SK-N-SH treated with all-trans-retinoic acid at 6 μM for 48 hours (cell line): ENCODE results near the gene GNA14.

Experiments used
- ARNTL ChIP-seq: fragments of 450-650 bp; formaldehyde crosslinking; IDR thresholded peaks from 2 replicates; pipeline ENCODE4 v1.5.0; 2020; ENCODE audit warnings: low read depth, mild to moderate bottlenecking, moderate library complexity, borderline replicate concordance
- BACH2 ChIP-seq: fragments of 250-450 bp; sonication (Bioruptor Pico); IDR thresholded peaks from 2 replicates; pipeline ENCODE4 v1.9.0; 2021; ENCODE audit warnings: mild to moderate bottlenecking, borderline replicate concordance
- CREB5 ChIP-seq: fragments of 250-450 bp; sonication (Bioruptor Pico); IDR thresholded peaks from 2 replicates; pipeline ENCODE4 v1.5.1; 2020; ENCODE audit warnings: low read depth, mild to moderate bottlenecking, moderate library complexity
- CSRNP3 ChIP-seq: fragments of 250-450 bp; sonication (Bioruptor Pico); IDR thresholded peaks from 2 replicates; pipeline ENCODE4 v1.5.1; 2021; ENCODE audit warnings: mild to moderate bottlenecking, moderate library complexity
- ESRRG ChIP-seq: fragments of 250-450 bp; sonication (Bioruptor Pico); IDR thresholded peaks from 2 replicates; pipeline ENCODE4 v1.6.1; 2021; ENCODE audit warnings: mild to moderate bottlenecking
- GLIS3 ChIP-seq: fragments of 250-450 bp; sonication (Bioruptor Pico); IDR thresholded peaks from 2 replicates; pipeline ENCODE4 v1.5.0; 2020; ENCODE audit warnings: mild to moderate bottlenecking, moderate library complexity
- POU6F1 ChIP-seq: fragments of 250-450 bp; sonication (Bioruptor Pico); IDR thresholded peaks from 2 replicates; pipeline ENCODE4 v1.8.0; 2021; ENCODE audit warnings: low read depth, mild to moderate bottlenecking, moderate library complexity, borderline replicate concordance
- SNAI2 ChIP-seq: fragments of 250-450 bp; sonication (Bioruptor Pico); IDR thresholded peaks from 2 replicates; pipeline ENCODE4 v1.5.0; 2020; ENCODE audit warnings: mild to moderate bottlenecking, moderate library complexity
- TSHZ2 ChIP-seq: fragments of 250-450 bp; sonication (Bioruptor Pico); IDR thresholded peaks from 2 replicates; pipeline ENCODE4 v1.5.0; 2020; ENCODE audit warnings: mild to moderate bottlenecking, moderate library complexity
- ZC3H10 ChIP-seq: fragments of 250-450 bp; sonication (Bioruptor Pico); IDR thresholded peaks from 2 replicates; pipeline ENCODE4 v1.5.1; 2021; ENCODE audit warnings: mild to moderate bottlenecking, moderate library complexity
- ZFP3 ChIP-seq: fragments of 250-450 bp; sonication (Bioruptor Pico); IDR thresholded peaks from 2 replicates; pipeline ENCODE4 v1.5.0; 2020; ENCODE audit warnings: mild to moderate bottlenecking, moderate library complexity
- ZFP30 ChIP-seq: fragments of 450-650 bp; formaldehyde crosslinking; IDR thresholded peaks from 2 replicates; pipeline ENCODE4 v1.5.0; 2022; ENCODE audit warnings: mild to moderate bottlenecking, moderate library complexity
- ZNF565 ChIP-seq: fragments of 450-650 bp; formaldehyde crosslinking; conservative IDR thresholded peaks from 2 replicates; pipeline ENCODE4 v1.5.0; 2020; ENCODE audit warnings: low read depth, mild to moderate bottlenecking, moderate library complexity

- no peak for TF ChIP-seq ESRRG (CRISPR knock-in tag)
- TF ChIP-seq ZFP30 = no peak
- TF ChIP-seq POU6F1 (CRISPR knock-in tag) = no peak
- TF ChIP-seq CREB5 (CRISPR knock-in tag) = no peak
- TF ChIP-seq BACH2 (CRISPR knock-in tag) = no peak
- no peak for TF ChIP-seq CSRNP3 (CRISPR knock-in tag)
- TF ChIP-seq ZFP3 = no peak
- no peak for TF ChIP-seq TSHZ2 (CRISPR knock-in tag)
- no peak for TF ChIP-seq SNAI2 (CRISPR knock-in tag)
- TF ChIP-seq GLIS3 = no peak
- TF ChIP-seq ARNTL (CRISPR knock-in tag) = no peak
- TF ChIP-seq ZC3H10 (CRISPR knock-in tag) = no peak
- TF ChIP-seq ZNF565 (CRISPR knock-in tag) = no peak
These were observed 133.0 kb downstream of the GNA14 start for GRCh38 chr9:77514886-77515711.
